Kidney (tissue), 19 donors: ENCODE data around the gene USP17L28. TPM values are rescaled to one million over a fixed set of nuclear protein-coding genes. Genes with fewer than 3 reads are reported as not detected.
"Not testable (repeated sequence)": the region's sequence is repeated elsewhere in the genome, so short reads cannot be mapped to it uniquely, and the experiment has no call there.

Source experiments
- DNase-seq, 5 donors: peaks; one replicate each; pipeline ENCODE4 v3.0.0-alpha.2; 2013 to 2020
- FAIRE-seq: peaks from 2 replicates; lab custom pipeline; 2012; peaks lifted over from hg19 to GRCh38; lab: Jason Lieb, UNC
- H3K27ac ChIP-seq, 2 donors: one replicate each; pipeline ENCODE4 v1.7.0; 2013; ENCODE audit warnings: low read depth in 2 of 2, low read length in 2 of 2, inconsistent platforms in 1 of 2
- H3K27me3 ChIP-seq: one replicate; pipeline ENCODE4 v1.7.1; 2013; ENCODE audit warnings: low read length, inconsistent platforms; ENCODE audit not compliant: control insufficient read depth, insufficient read depth
- H3K36me3 ChIP-seq, 3 donors: one replicate each; pipeline versions ENCODE4 v1.7.0 to v1.7.1; 2013; ENCODE audit warnings: low read length in 3 of 3, control low read depth in 1 of 3, inconsistent platforms in 1 of 3; ENCODE audit not compliant: insufficient read depth in 3 of 3, control insufficient read depth in 2 of 3
- H3K4me1 ChIP-seq, 3 donors: one replicate each; pipeline versions ENCODE4 v1.7.0 to v1.7.1; 2013; ENCODE audit warnings: low read length in 3 of 3, inconsistent platforms in 1 of 3, low read depth in 1 of 3; ENCODE audit not compliant: control insufficient read depth in 2 of 3, insufficient read depth in 2 of 3
- H3K4me3 ChIP-seq, 3 donors: one replicate each; pipeline versions ENCODE4 v1.7.0 to v1.8.1; 2013; ENCODE audit warnings: low read length in 3 of 3, control low read depth in 1 of 3, inconsistent platforms in 1 of 3
- H3K9ac ChIP-seq, 3 donors: one replicate each; pipeline versions ENCODE4 v1.7.0 to v1.7.1; 2013; ENCODE audit warnings: low read length in 3 of 3, control low read depth in 1 of 3, inconsistent platforms in 1 of 3
- H3K9me3 ChIP-seq, 3 donors: one replicate each; pipeline versions ENCODE4 v1.7.0 to v1.7.1; 2013; ENCODE audit warnings: low read length in 3 of 3, control low read depth in 1 of 3, inconsistent platforms in 1 of 3; ENCODE audit not compliant: control insufficient read depth in 2 of 3, insufficient read depth in 1 of 3
- intact Hi-C: fragments of 100-400 bp; cut with DNase I; formaldehyde crosslinking; loops from one replicate; pipeline ENCODE4 v1.11.1; 2022
- long read RNA-seq, 10 donors: library from polyadenylated mRNA in 1 of 10; unstranded in 1 of 10; transcript quantifications; one replicate each; pipeline ENCODE4 v2.0.0 and lab custom pipeline, GENCODE V29; 2021 to 2026
- polyA plus RNA-seq: library from polyadenylated mRNA; stranded (reverse); fragments of 350-450 nt; fragmentation: Illumina TruSeq; extraction: RNeasy Lipid Tissue Mini Kit (QIAGEN cat#74804); gene quantifications from one replicate; pipeline ENCODE4 v1.2.3, GENCODE V29; 2014; ENCODE audit warnings: low read depth, low replicate concordance; ENCODE audit not compliant: insufficient read depth
- total RNA-seq: library from RNA; stranded (reverse); fragmentation: NEBNext Ultra II Directional; extraction: Animal tissue kit (Norgen Biotek cat#: 25700); gene quantifications from one replicate; pipeline ENCODE4 v1.2.1, GENCODE V29; 2021
- donor health status: control.
- donor health status: control.
- donor health status: DM: yes; HTN: yes; CAD: no.
- donor health status: Normal renal cell carcinoma (clear cell type).

USP17L28 gene
- not detected for total RNA-seq
- polyA plus RNA-seq, result not detected
- long read RNA-seq, donor 1, result 0 reads
- long read RNA-seq, donor 2, result 0 reads
- long read RNA-seq, donor 3, result 0 reads
- long read RNA-seq, donor 4, result 0 reads
- long read RNA-seq, donor 5, result 0 reads
- long read RNA-seq, donor 6, result 0 reads
- long read RNA-seq, donor 7, result 0 reads
- long read RNA-seq, donor 8, result 0 reads
- long read RNA-seq, donor 9, result 0 reads
- long read RNA-seq, donor 10, result 0 reads

- H3K4me3 ChIP-seq, intact Hi-C loops, H3K9ac ChIP-seq, H3K36me3 ChIP-seq, DNase-seq, H3K9me3 ChIP-seq, H3K4me1 ChIP-seq, H3K27ac ChIP-seq, H3K27me3 ChIP-seq, FAIRE-seq: not testable (repeated sequence)
These were observed at the start of gene USP17L28 for GRCh38 chr4:9348593-9348992. TSS of gene USP17L28 (plus strand) at chr4:9348893. CDS start at chr4:9348893, 0 bp downstream.

DNA sequence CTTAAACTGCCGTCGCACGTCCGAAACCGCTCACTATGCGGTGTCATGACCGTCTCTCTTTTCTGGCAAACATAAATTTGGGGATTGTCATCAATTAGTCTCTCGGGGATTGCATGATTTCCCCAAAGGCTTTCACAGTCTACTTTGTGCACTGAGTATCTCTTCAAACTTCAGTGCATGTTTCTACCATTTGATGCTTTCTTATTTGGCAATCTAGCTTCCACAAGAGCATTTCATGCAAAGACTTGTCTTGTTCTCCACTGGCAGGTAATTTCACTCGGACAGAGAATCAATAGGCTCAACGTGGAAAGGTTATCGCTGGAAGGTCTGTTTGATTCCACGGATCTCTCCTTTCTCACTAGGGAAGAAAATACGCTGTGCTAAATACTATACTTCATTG lies 24.5 kb upstream of the USP17L28 start:
- H3K36me3 ChIP-seq, H3K9ac ChIP-seq, H3K27ac ChIP-seq, intact Hi-C loops, DNase-seq, H3K9me3 ChIP-seq, H3K4me3 ChIP-seq, H3K4me1 ChIP-seq, H3K27me3 ChIP-seq, FAIRE-seq: not testable (repeated sequence)

DNA sequence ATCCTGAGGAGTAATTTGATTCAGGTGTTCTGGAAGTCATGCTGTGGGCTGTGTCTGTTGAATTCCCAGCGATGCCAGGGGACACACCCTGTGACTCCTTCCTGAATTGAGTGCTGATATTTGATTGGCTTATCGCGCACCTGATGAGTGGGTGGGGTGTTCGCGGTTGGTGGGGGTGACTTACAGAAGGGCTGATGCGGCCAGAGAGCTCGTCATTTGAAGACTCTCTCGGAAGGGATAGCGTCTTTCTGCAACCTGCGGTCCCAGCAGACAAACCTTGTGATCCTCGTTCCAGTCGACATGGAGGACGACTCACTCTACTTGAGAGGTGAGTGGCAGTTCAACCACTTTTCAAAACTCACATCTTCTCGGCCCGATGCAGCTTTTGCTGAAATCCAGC lies 23.8 kb upstream of the USP17L28 start, which contains the start of gene USP17L24:
USP17L24 (plus strand) TSS at position 301 of the 400 bp plus-strand sequence; CDS start at position 301, 0 bp downstream.
- H3K27ac ChIP-seq, H3K9ac ChIP-seq, H3K4me3 ChIP-seq, H3K27me3 ChIP-seq, FAIRE-seq, H3K4me1 ChIP-seq, H3K36me3 ChIP-seq, H3K9me3 ChIP-seq, DNase-seq, intact Hi-C loops: not testable (repeated sequence)

DNA sequence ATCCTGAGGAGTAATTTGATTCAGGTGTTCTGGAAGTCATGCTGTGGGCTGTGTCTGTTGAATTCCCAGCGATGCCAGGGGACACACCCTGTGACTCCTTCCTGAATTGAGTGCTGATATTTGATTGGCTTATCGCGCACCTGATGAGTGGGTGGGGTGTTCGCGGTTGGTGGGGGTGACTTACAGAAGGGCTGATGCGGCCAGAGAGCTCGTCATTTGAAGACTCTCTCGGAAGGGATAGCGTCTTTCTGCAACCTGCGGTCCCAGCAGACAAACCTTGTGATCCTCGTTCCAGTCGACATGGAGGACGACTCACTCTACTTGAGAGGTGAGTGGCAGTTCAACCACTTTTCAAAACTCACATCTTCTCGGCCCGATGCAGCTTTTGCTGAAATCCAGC lies 19.1 kb upstream of the USP17L28 start, which contains the start of gene USP17L25:
USP17L25 (plus strand) TSS at position 301 of the 400 bp plus-strand sequence; CDS start at position 301, 0 bp downstream.
- H3K27me3 ChIP-seq, H3K4me1 ChIP-seq, intact Hi-C loops, H3K4me3 ChIP-seq, DNase-seq, H3K27ac ChIP-seq, H3K36me3 ChIP-seq, FAIRE-seq, H3K9me3 ChIP-seq, H3K9ac ChIP-seq: not testable (repeated sequence)

GRCh38 chr4:9334358-9334757 lies 14.3 kb upstream of the USP17L28 start, which contains the start of gene USP17L26:
TSS of gene USP17L26 (plus strand) at chr4:9334658. CDS start at chr4:9334658, 0 bp downstream.
- H3K27me3 ChIP-seq, intact Hi-C loops, H3K27ac ChIP-seq, H3K36me3 ChIP-seq, DNase-seq, H3K4me3 ChIP-seq, H3K9me3 ChIP-seq, H3K9ac ChIP-seq, FAIRE-seq, H3K4me1 ChIP-seq: not testable (repeated sequence)

- H3K9me3 ChIP-seq, H3K4me3 ChIP-seq, FAIRE-seq, H3K4me1 ChIP-seq, DNase-seq, H3K27me3 ChIP-seq, H3K36me3 ChIP-seq, H3K9ac ChIP-seq, intact Hi-C loops, H3K27ac ChIP-seq: not testable (repeated sequence)
These were observed 9.6 kb upstream of the USP17L28 start, which contains the start of gene USP17L5 for GRCh38 chr4:9339103-9339502. TSS of gene USP17L5 (plus strand) at chr4:9339403. CDS start at chr4:9339403, 0 bp downstream.

- DNase-seq, H3K36me3 ChIP-seq, FAIRE-seq, H3K4me3 ChIP-seq, H3K27ac ChIP-seq, H3K4me1 ChIP-seq, intact Hi-C loops, H3K9ac ChIP-seq, H3K9me3 ChIP-seq, H3K27me3 ChIP-seq: not testable (repeated sequence)
These were observed 4.8 kb upstream of the USP17L28 start, which contains the start of gene USP17L27 for GRCh38 chr4:9343848-9344247. TSS of gene USP17L27 (plus strand) at chr4:9344148. CDS start at chr4:9344148, 0 bp downstream.

GRCh38 chr4:9350866-9351265 lies 2.2 kb downstream of the USP17L28 start:
- H3K9me3 ChIP-seq, intact Hi-C loops, H3K36me3 ChIP-seq, H3K27ac ChIP-seq, H3K4me1 ChIP-seq, H3K27me3 ChIP-seq, H3K9ac ChIP-seq, DNase-seq, H3K4me3 ChIP-seq, FAIRE-seq: not testable (repeated sequence)
